ENCODE measurements around the gene SIRPG.
"Not testable (repeated sequence)": the region's sequence is repeated elsewhere in the genome, so short reads cannot be mapped to it uniquely, and the experiment has no call there.

Gene SIRPG

DNA sequence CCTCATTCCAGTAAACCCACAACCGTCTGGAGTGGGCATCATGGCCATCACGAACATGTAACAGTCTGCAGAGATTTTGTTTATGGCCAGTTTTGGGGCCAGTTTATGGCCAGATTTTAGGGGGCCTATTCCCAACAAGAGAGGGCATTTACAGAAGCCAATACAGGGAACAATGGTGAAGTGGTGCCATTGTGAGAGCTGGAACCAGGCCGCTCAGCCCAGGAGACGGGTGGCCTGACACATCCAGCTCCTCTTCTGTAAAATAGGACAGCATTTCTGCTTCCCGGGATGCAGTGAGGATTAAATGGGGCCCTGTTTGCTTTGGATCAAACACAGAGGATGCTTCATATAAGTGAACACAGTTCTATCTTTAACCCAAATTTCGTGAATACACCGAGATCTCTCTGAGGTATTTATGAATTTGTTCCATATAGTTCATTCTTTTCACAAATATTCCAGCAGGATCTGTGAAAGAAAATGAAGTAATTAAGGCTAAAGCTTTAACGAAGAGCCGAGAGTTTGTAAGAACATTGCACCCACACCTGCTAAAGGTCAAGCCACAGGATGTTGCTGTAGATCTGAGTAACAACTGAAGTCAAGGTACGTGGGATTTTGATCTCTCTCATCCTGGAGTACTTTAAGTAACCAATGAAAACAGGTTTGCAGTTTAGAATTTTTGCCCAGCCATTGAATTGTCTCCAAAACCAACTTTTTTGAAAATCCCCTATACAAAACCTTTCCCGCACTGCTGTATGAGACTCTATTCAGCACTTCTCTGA is 14.5 kb upstream of the SIRPG start:
- no peak for DNase-seq

GRCh38 chr20:1669304-1669703 is 11.7 kb upstream of the SIRPG start:
- DNase-seq = peak; percentile 54

- no peak for DNase-seq
Measured at GRCh38 chr20:1667502-1668085, 10.0 kb upstream of the SIRPG start.

GRCh38 chr20:1666802-1667201 is 9.2 kb upstream of the SIRPG start:
- no peak for DNase-seq

GRCh38 chr20:1665345-1665744 is 7.8 kb upstream of the SIRPG start:
- DNase-seq = no peak

GRCh38 chr20:1664911-1665310 is 7.3 kb upstream of the SIRPG start:
- no peak for DNase-seq

GRCh38 chr20:1663917-1664316 is 6.3 kb upstream of the SIRPG start:
- DNase-seq = peak; percentile 14

DNA sequence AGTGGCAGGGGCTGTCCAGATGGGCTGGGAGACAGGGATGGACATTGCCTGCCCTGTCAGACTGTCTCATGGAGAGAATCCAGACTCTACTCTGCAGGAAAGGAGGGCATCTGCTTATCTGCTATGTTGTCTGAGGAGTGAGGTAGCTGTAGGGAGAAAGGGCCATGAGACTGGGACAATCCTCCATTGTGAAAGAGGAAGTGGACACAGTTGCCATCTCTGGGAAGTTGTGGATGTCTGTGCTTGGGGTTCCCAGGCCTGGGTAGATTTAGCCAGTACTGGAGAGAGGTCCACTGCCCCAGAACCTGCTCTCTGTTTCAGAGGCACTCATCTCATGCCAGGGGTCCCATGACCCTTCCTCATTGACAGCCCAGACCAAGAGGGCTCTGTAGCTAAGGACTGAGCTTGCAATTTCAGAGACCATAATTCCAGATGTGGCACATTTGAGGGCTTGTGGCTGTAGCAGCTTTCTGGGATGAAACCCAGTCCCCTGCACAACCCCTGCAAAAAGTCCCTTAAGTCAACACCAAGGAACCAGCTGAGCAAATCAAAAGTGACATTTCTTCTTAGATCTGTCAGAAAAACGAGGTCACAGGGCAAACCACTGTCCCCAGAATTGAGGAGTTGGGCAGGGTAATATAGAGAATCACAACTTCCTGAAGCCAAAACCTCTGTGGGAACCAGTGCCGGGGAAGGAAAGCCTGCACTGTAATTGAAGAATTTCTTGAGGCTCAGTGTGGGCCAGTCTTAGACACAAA is 4.1 kb upstream of the SIRPG start:
- no peak for DNase-seq

GRCh38 chr20:1660246-1660645 is 2.7 kb upstream of the SIRPG start:
- no peak for DNase-seq

DNA sequence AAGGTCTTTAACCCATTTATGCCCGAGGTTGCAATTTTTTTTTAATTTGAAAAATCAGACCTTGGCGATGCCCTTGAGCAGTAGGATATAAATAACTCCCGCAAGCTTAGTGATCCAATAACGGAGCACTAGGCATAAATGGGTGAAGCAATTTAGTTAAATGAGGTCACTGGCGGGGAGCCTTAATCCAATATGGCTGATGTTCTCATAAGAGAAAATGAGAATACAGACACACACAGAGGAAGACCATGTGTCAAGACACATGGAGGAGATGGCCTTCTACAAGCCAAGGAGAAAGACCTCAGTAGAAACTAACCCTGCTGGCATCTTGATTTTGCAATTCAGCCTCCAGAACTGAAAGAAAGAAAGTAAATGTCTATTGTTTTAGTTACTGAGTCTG is 735 bp downstream of the SIRPG start:
- no peak for DNase-seq

DNA sequence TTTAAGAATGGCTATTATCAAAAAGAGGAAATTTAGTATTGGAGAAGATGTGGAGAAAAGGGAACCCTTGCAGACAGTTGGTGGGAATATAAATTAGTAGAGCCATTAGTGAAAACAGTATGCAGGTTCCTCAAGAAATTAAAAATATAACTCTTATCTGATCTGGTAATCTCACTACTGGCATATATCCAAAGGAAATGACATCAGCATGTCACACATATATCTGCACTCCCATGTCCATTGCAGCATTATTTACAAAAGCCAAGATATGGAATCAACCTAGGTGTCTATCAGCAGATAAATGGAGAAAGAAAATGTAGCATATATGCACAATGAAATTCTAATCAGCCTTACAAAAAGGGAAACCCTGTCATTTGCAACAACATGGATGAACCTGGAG is 2.6 kb downstream of the SIRPG start:
- no peak for DNase-seq

DNA sequence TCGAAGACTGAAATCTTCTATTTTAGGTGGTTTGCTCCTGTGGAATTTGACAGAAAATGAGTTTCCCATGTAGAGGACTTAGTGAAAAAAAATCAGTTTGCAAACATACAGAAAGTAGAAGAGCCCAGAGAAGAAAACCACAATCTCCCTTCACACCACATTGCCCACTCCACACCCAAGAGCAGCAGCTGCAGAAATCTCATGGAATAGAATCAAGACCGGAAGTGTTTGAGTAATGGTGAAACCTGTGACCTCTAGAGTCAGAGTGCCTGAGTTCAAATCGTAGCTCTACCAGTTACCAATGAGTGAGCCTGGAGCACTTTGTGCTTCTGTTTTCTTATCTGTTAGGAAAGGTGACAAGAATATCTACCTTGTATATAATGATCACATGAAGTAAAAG is 4.6 kb downstream of the SIRPG start:
- DNase-seq = no peak

GRCh38 chr20:1652104-1652503 is 5.5 kb downstream of the SIRPG start:
- no peak for DNase-seq

DNA sequence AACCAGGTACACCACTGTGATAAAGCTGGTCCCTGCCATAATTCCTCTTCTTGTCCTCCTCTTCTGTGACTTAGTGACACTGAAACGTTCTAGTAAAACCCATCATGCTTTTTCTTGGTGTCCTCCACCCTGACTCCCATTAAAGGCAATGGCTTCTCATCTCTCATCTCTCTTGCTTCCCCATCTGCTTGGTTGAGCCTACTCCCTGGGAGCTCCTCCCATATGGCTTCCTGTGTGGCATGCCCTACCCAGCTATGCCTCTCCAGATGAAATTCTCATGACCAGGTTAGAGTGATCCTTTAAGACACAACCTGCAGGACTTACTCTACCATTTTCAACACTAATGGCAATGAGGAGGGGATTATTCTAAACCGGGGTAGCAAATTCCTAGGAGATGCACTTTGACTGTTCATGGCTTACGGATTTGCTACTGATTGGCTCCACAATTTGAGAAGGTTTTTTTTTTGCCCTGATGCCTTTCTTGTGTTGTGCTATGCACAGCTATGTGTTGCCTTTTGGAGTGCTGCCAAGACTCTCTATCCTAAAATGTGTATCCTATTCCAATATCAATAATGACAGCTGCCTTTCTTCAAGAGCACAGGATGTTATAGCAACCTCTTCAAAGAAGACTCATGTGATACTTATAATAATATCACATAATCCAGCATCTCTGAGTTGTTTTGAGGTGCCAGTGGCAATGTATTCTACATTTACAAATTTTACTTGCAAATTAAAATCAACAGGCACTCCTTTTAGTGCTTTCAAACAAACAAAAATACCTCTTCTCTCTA is 6.1 kb downstream of the SIRPG start:
- DNase-seq = no peak

GRCh38 chr20:1648101-1648500 is 9.5 kb downstream of the SIRPG start:
- no peak for DNase-seq

DNA sequence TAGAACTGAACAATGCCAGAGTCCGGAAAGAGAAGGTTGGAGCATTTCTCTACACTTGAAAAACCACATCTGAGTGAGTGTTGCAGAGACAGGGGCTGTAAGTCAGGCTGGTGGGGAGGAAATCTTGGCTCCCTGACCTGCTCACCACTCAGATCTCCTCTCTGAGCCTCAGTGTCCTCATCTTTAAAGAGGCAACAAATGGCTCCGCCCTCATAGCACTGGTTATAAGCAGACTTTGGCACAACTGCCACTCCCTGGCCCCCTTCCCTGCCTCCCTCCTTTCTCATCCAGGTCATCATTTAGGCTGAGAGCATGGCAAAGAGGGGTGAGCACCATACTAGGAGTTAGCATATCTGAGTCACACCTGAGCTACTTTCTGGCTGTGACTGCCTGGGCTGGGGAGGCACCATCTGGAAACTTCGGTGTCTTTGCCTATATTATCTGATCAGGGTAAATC is 10.6 kb downstream of the SIRPG start:
- no peak for DNase-seq

DNA sequence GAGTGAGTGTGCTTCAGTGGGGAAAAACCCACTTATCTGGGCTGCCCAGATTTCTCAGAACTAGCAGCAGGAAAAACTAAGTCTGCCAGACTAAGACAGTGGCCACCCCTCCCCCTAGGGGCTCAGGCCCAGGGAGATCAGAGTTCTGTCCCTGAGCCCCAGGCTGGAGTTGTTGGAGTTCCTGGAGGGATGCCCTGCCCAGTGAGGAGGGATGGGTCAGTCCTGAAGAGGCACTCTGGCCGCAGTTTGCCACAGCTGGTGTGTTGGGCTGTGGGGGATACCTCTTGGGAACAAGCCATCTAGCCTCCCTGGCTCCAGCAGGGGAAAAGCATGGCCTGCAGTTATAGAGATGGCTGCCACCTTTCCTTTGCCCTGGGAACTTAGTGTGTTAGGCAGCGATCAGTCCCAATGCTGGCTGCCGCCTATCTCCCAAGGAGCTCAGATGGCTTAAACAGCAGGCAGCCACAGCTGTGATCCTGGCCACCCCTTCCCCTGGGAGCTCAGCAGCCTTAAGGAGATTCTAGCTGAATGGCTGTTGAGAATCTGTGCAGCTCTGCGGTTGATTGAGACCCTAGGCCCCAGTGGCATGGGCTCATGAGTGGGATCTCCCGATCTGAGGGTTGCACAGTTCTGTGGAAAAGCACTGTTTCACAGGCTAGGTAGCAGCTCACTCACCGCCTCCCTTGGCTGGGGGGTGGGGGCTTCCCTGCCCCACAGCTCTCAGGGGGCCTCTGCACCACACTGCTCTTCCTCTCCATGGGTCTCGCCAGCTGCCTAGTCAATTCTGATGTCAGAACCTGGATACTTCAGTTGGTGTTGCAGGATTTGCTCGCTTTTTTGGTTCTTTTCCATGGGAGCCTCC is 13.2 kb downstream of the SIRPG start:
- no peak for DNase-seq

GRCh38 chr20:1638643-1639042 is 18.9 kb downstream of the SIRPG start:
- not testable (repeated sequence) for DNase-seq

DNA sequence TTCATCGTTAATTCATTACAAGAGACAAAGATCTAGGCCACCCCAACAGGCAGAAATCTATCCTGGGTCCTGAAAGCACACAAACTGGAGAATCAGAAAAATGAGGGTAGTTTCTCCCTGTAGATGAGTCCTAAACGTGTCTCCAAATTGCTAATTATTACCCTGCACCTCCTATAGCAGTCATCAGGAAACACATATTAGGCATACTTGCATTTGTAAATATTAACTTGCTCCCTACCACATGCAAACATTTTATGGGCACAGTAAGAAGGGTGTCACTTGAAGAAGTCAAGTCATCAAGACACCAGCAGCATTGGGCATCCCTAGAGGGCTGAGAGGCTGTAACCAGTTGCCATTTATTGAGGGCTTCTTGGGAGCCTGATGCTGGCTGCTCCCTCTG is 19.8 kb downstream of the SIRPG start:
- DNase-seq = no peak

DNA sequence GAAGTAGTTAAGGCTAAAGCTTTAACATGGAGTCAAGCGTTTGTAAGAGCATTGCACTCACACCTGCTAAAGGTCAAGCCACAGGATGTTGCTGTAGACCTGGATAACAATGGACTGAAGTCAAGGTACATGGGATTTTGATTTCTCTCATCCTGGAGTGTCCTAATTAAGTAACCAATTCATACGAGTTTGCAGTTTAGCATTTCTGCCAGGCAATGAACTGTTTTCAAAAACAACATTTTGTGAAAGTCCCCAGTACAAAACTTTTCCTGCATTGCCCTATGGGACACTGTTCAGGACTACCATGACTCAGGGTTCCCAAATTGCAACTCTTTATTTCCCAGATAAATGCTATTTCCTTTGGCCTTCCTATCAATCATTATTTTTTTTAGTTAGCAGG is 20.4 kb downstream of the SIRPG start:
- DNase-seq = no peak

- no peak for DNase-seq
Measured at GRCh38 chr20:1636621-1637020, 21.0 kb downstream of the SIRPG start.

DNA sequence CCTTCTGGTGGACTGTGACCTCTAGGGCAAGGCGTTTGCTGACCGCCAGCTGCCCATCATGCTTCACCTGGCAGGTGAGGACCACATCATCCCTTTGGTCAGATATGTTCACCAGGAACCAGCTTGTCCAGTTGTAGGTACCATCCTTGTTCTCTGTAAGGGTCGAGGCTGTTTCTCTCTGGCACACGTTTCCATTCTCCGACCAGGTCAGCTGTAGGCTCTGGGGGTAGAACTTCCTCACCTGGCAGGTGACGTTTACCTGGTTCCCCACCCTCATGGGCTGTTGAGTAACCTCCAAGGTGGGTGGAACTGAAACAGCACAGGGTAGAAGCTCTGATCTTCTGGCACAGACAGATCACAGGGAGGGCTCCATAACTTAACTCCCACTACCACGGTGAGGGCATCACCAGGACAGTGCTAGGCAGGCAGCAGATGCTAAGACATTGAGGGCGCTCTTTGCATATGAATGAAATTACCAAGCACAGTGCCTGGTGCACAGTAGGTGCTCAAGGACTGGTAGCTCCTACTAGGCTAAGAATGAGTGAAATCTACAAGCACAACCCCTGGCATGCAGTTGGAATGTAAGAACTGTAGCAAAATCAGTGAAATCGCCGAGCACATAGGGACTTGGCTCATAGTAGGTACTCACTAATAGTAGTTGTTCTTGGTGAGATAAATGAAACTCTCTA is 22.1 kb downstream of the SIRPG start:
- DNase-seq = no peak

Measured in EL (cell line).